Fibroblast of the conjunctiva (primary cell): ENCODE measurements around the gene PACSIN3.
A peak's percentile ranks its signal among the peaks of the same experiment; 100 is the strongest.

Experiments
- DNase-seq: peaks from one replicate; pipeline ENCODE4 v3.0.0-alpha.2; 2010; ENCODE audit warnings: low read depth

The PACSIN3 gene

DNA sequence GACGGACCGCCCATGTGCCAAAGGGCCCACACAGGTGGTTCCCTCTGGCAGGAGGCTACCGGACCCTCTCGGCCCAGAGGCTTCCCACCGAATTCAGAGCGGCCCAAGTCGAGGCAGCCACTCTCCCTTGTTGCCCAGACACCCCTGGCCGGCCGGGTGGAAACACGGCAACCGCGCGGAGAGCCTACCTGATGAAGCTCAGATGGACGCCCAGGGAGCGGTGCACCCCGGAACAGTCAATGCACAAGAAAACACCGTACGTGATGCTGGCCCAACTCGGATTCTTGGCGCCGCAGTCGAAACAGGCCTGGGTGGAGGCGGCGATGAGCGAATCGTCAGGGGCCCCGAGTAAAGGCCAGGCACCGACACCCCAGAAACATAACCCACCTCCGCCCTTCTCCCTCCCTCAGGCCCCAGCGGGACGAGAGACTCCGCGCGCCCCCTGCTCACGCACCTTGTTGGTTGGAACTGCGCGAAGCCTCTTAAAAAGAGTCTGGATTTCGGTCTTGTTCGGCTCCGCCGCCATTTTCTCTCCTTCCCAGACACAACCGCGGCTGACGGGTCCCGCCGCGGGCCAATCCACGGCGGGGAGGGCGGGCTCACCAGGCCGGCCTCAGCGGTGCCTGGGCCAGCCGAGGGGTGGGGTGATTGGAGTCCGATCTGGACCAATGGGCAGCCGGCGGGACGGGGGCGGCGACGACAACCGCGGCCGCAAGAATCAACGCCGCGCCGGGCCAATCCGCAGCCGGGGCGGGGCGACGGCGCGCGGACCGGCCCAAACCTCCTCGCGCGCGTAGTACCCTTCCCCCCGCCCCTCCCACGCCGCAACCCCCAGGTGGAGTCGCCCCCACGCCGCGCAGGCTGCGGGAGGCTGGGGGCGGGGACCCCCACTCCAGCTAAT, 9.7 kb downstream of the PACSIN3 start, which contains the start of gene ARFGAP2:
Gene ARFGAP2, minus strand, starts transcription at position 552 of the 901 bp plus-strand sequence. Its CDS starts 26 bp downstream, at position 526.
- DNase-seq, result peak; percentile 89

- no peak for DNase-seq
Measured at GRCh38 chr11:47175746-47176327, 10.4 kb downstream of the PACSIN3 start.

GRCh38 chr11:47172740-47173336, 13.4 kb downstream of the PACSIN3 start:
- DNase-seq, result no peak

- no peak for DNase-seq
Measured at GRCh38 chr11:47171856-47172255, 14.4 kb downstream of the PACSIN3 start.

DNA sequence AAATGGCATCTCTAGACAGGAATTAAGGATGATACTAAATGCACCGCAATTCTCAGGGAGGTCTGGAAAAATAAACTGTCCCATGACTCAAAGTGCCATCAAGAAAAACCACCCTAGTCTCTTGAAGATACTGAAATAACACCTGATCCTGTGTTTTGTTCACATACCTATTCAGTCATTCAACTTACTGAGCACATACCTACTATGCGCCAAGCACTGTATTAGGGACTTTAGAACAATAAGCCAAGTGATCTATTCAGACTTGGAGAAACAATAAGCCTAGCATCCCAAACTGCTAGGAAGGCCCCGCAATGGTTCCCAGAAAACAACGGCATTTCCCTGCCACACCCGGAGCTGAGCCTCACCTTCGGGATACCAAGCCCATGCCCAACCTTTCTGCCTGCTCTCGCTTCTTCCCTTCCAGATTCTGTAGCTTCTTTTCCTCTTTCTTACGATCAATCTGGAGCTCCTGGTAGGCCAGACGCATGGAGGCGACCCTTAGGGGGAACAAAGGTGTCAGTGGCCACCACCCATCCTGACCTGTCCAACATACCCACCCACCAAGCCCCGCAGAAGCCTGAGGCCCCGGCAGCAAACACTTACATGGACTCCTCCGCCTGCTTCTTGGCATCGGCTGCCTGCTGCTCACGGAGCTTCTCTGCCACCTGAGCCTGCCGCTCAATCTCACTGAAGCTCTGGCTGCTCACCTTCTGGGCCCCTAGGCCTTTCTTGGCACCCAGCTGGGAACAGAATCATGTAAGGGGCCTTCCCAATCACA, 15.0 kb downstream of the PACSIN3 start:
- DNase-seq, result no peak

- DNase-seq, result no peak
Measured at GRCh38 chr11:47166368-47166767, 19.9 kb downstream of the PACSIN3 start.

DNA sequence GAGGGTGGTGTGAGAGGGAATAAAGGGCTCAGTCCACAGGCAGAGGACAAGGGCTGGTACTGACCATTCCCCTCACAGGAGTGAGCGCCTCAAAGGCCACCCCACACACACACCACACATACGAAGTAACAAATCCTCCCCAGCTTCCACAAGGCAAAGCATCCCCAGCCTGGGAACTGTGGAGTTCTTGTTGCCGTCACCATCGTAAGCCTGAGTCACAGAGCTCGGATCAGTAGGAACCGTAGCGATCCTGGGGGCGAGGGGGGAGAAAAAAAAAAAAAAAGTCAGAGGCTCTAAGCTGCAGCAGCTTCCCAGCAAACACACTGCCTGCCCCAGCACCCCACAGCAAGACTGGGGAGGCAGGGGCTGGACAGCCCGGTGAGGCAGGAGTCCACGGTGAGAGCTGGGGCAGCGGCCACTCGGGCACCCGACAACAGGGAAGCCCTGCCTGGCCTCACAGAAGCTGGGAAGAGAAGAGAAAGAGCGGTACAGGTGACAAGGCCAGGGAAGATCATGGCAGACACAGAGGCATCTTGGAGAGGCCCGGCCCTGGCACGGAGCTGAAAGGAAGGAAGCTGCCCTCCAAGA, 20.9 kb downstream of the PACSIN3 start:
- no peak for DNase-seq

DNA sequence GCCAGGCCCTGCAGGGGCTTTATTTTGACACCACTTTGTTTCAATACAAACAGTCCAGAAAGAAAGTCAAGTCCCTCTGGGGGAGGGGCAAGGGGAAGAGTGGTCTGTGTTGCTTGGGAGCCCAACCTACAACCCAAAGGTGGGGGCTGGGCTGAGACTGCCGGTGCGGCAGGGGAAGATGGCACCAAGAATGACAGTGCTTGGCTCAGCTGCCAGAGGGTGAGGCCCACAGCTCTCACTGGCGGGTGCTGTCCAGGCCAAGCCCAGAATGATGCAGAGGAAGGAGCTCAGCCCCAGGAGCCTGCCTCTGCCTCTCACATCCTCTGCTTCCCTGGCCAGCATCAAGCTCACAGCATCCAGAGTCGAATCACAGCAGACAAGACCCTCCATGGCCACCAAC, 21.9 kb downstream of the PACSIN3 start:
- DNase-seq, result no peak

- DNase-seq, result no peak
Measured at GRCh38 chr11:47163898-47164297, 22.3 kb downstream of the PACSIN3 start.

GRCh38 chr11:47163193-47163592, 23.0 kb downstream of the PACSIN3 start:
- no peak for DNase-seq

- DNase-seq, result no peak
Measured at GRCh38 chr11:47162426-47162825, 23.8 kb downstream of the PACSIN3 start.

DNA sequence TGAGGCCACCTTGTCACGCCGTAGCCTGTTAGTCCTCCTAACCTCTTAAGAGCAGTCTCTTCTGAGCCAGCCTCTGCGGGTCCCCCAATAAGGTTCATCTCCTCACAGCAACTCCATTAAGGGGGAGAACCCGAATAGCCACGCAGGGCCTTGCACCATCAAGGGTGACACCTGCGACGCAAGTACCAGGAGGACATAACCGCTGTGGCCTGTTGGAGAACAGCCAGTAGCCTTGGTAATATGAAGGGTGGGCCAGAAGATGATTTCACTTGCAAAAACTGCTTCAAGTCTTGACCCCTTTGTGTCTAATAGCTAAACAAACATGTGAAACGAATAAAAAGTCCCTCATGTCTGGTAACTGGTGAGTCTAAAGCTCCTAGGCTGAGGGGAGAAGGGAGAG, 24.3 kb downstream of the PACSIN3 start:
- DNase-seq, result no peak

DNA sequence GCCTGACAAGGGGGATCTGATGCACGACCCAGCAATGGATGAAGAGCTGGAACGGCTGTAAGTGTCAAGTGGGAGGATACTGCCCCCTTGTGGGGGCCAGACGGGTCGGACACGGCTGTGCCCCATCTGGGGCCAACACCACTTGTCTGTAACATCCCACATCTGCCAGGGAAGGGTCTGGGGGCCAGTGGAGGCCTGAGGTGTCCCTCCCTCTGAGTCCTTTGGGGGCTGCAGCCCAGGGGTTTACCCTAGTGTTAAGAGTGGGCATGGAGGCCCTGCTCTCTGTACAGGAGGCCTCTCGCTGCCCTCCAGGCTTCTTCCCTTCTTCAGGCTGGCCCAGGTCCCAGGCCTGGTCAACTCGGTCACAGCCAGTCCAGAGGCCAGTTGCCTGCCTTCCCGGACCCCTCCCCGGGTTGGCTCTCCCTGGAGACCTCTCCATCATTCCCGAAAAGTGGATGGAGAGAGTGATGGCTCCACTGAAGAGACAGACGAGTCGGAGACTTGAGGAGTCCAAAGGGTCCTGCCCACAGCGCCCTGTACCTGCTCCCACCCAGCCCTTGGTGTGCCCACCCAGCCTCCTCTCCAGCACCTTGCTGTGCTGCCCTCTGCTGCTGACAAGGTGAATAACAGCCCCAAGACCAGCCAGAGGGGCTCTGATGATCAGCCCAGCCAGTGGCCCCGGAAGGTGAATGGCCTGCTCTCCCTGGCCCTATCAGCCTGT, 24.9 kb downstream of the PACSIN3 start:
- DNase-seq, result peak; percentile 60

DNA sequence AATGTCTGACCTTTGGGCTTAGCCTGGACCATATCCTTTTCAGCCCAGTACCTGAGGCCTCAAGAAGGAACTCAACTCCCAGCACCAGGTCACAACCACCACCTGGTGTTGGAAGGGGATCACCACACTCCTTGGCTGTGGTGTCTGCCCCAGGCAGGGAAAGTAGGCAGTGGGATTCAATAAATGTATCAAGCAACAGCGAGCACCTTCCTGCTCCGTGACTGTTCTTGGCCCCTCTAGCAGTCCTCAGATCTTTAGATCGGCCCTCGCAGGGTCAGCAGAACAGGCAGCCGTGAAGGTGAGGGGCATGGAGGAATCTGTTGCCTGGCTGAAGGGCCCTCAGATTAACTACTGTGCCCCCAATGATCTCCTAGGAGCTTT, 25.5 kb downstream of the PACSIN3 start:
- no peak for DNase-seq

DNA sequence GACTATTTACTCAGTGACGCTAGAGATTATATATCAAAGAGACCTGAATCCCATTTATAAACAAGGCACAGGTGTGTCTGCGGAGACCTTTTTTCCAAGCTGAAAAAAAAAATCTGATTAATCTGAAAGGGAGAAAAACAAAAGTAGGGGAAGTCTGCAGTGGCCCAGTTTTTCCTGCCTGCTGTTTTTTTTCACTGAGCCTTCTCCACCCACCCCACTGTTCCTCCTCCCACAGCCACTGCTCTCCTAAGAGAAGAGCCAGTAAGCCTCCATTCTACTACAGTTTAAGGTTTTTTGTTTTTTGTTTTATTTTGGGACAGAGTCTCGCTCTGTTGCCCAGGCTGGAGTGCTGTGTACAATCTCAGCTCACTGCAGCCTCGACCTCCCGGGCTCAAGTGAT, 28.0 kb downstream of the PACSIN3 start:
- no peak for DNase-seq

- no peak for DNase-seq
Measured at GRCh38 chr11:47157805-47158204, 28.4 kb downstream of the PACSIN3 start.

GRCh38 chr11:47156951-47157350, 29.3 kb downstream of the PACSIN3 start:
- no peak for DNase-seq

- no peak for DNase-seq
Measured at GRCh38 chr11:47156333-47156732, 29.9 kb downstream of the PACSIN3 start.

DNA sequence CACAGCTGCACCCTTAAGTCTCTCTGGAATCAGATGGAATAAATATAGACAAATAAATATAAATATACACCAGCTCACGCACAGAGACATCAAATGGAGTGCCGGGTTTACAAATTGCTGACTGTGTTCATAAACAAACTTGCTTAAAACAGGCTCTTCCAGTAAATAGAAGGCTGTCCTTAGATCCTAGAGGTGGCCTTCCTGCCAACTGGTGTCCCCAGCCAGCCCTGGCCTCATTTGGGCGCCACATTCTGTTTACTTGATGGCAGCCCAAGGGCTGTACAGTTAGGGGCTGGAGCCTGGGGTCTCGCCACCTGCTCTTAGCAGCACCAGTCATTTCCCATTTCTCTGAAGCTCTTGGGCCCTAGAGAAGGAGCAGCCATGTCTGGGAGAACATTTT, 30.4 kb downstream of the PACSIN3 start:
- DNase-seq, result no peak

DNA sequence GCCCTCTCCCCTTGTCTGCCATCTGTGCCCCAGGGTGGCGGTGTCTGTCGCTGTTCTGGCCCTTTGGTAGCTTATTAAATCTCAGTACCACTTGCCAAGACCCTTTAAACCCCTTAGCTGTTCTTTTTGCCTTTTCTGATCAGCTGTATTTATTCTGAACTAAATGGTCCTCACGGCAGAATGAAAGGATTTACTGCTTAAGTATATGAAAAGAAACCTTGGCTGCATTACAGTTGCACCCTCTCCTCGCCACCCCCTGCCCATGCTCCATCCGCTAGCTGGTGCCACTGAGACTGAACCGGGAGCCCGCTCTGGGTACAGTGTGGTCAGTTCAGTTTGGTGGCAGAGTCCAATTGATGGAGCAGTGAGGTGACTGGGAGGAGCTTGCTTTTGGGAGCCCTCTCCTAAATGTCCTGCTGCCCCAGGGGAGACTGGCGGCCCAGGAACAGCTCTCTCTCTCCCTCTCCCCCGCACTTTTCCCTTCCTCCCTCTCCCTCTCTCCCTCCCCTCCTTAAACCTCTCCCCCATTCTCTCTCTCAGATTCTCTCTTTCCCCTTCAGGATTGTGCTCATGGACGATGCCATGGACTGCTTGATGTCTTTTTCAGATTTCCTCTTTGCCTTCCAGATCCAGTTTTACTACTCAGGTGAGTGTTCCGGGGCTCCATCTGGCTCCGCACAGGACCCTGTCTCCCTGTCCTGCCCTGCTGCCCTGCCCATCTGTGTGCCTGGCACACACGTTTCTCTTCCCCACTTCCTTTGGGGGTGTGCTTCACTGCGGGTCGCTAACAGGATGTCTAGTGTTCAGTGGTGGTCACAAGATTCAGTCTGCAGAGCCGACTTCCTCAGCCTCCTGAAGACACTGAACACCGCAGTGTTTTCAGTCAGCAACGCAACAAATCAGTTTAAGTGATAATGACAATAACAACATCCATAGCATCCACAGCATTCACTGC, 31.3 kb downstream of the PACSIN3 start:
- DNase-seq, result no peak
